GM18907 (cell line): ENCODE results near the gene KCNJ6.
"Not testable (repeated sequence)": the region's sequence is repeated elsewhere in the genome, so short reads cannot be mapped to it uniquely, and the experiment has no call there.

Source experiments
- ATAC-seq: cut with Tn5 transposase; IDR thresholded peaks from one replicate; pipeline ENCODE4 v1.9.1; 2021; ENCODE audit warnings: mild to moderate bottlenecking, moderate library complexity; ENCODE audit not compliant: unreplicated experiment

The KCNJ6 gene

DNA sequence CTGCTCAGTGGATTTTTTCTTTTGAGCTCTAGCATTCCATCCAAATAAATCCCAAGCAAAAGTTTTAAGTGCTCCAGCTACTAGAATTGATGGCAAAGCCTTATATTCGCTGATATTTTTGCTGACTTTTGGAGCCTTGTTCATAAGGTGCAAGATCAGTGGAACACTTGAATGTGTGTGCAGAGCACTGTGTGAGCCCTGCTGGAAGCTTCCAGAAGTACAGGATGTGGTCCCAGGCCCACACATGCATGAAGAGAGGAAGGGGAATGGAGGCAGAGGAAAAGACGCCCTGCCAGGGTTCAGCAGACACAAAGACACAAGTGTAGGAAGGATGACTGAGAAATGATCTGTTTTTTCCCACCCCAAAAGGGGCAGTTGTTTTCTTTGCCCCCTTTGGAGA lies 169.4 kb downstream of the KCNJ6 start:
- no peak for ATAC-seq

DNA sequence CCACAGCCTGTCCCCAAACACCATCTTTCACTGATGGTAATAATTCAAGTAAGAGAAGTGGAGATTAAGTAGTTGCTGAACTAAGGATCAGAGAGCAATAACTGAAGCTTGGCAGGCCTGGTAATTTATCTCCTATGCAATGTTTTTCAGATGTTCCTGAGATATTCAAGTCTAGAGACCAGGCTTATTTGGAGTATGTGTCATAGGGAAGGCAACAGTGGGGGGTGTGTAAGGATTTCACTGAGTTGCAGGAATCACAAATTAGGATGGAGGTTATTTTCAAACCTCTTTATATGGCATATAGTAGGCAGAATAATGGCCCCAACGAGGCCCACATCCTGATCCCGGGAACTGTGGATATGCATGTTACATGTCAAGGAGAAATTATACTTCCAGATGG lies 171.7 kb downstream of the KCNJ6 start:
- ATAC-seq: no peak

DNA sequence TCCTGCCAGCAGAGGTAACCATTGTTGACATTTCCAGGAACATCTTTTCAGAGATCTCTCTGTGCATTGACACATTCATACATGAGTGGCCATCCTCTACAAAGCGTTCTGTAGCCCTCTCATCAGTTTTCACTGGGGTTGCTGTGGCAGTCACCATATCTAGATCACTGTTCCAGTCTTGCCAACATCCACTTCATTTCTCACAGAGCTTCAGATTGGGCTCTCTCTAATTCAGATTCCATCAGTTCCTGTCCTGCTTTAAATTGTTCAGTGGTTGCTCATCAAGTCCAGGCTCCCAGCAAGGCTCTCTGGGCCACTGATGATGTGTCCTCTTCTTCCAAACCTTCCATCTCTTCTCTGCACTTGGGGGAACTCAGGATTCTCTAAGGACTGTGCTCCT lies 173.7 kb downstream of the KCNJ6 start:
- no peak for ATAC-seq

DNA sequence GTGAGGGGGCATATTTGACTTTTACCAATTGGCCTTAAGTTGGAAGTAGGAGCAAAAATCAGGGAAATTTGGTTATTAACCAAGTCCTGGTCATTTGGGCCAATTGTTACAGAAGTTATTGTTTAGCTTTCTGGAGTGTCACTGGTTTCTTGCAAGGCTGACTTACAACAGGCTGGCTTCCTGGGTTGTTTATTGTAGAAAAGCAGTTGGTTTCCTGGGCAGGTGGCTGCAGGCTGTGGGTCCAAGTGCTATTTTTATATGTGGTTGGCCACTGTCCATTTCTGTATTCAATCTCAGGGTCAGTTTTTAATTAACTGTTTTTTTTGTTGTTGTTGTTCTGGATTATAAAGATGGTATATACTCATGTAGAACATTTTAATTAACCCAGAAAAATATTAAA lies 174.1 kb downstream of the KCNJ6 start:
- ATAC-seq: peak; percentile 62

DNA sequence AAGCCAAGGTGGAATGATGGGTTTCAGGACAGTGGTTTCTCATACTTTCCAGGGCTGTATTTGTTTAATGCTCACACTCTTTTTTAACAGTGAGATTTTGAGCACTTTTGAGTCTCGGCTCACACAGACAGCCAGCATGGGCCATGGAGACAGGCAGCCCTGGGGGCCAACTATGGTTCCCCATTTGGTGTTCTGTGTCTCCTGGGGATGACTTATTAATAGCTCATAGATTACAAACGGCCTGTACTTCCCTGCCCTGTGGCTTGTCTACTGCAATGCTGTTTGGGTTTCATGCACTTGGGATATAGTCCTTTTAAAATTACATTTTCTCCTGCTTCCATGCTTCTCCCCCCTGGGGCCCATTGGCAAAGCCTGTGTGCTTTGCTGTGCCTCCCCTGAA lies 178.3 kb downstream of the KCNJ6 start:
- ATAC-seq: no peak

DNA sequence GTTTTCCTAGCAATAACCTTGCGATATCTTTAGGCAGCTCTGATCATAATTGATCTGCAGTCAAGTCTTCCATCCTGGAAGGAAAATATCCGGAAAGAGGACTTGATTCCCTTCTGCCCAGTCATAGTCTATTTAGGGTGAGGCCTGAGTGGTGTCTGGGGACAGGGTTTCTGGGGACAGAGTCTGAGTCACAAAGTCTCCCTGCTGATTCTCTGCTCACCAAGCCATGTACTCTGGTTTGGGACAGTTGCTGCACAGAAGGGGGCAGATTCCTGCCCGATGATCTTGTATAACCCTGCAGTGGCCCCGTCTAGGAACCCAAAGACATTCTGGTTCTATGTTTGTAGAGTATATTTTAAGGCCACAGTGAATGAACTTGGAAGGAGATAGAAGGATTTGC lies 178.8 kb downstream of the KCNJ6 start:
- no peak for ATAC-seq

DNA sequence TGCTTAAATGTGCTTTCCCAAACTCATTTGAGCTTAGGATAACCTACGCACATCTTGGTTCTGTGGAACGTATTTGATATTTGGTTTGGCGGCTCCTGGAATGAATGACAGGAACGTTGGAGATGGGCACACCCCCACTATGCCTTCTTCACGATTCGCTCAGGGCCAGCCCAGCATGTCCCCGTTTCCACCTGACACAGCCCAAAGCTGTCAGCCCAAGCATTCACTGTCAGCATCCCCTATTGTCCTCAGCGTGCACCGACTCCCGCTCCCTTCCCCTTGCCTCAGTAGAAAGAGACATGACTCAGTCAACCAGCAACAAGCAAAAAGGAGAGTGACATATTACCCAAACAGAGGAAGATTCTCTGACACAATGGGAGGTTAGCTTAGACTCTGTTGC lies 181.4 kb downstream of the KCNJ6 start:
- no peak for ATAC-seq

DNA sequence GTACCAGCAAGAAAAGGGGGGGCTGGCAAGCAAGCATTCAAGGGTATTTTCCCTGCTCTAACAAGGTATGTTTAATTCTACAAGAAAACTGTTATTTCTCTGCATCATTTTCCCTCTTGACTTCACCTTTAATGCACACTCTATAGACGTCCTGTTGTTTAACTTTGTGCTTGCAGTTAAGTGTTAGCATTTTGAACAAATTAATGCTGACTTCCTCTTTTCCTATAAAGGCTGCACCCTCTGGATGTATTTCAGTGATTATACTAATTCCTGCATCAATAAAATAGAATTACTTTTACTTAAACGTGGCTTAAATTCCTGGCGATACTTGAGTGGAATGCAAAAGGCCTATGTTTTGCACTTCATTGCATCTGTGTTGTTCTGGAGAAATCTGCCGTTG lies 183.3 kb downstream of the KCNJ6 start:
- no peak for ATAC-seq

DNA sequence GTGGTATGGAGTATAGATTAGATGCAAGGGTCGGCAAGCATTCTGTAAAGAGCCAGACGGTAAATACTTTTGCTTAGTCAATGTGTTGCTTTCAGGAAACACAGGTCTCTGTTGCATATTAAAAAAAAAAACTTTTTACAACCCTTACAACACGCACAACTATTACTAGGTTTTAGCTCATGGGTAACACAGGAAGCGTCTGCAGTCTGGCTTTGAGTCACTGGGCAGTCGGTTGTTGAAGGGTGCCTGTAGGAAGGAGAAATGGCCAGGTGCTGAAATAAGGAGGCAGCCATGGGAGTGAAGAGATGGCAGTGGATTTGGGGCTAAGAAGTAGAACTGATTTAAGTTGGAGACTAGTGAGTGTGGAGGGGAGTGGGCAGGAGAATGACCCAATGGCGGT lies 192.1 kb downstream of the KCNJ6 start:
- no peak for ATAC-seq

DNA sequence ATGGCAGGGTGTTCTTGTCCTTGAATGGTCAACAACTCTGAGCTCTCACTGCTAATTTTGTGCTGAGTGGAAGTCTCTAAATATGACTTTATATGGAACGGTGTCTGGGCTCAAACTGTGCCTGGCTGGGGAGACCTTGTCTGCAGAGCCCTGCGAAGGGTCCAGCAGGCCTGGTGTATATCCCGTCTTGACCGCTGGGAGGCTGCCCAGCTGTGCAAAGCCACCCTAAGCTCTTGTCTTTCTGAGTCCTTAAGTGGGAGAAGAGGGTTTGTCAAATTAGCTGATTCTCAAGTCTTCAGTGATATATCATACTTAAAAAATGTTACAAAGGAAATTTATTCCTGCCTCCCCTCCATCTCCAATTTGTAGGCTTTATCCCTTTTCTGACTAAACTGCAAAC lies 198.7 kb downstream of the KCNJ6 start:
- ATAC-seq: no peak

DNA sequence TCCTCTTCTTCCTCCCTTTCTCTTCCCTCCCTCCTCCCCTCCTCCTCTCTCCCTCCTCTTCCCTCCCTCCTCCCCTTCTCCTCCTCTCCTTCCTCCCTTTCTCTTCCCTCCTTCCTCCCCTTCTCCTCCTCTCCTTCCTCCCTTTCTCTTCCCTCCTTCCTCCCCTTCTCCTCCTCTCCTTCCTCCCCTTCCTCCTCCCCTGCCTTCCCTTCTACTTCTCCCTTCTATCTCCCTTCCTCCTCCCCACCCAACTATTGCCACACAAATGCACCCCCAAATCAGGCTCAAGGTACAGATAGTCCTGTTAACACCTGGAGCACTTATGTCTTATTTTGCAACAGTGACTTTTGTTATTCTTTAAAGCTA lies 203.7 kb downstream of the KCNJ6 start:
- ATAC-seq: not testable (repeated sequence)

DNA sequence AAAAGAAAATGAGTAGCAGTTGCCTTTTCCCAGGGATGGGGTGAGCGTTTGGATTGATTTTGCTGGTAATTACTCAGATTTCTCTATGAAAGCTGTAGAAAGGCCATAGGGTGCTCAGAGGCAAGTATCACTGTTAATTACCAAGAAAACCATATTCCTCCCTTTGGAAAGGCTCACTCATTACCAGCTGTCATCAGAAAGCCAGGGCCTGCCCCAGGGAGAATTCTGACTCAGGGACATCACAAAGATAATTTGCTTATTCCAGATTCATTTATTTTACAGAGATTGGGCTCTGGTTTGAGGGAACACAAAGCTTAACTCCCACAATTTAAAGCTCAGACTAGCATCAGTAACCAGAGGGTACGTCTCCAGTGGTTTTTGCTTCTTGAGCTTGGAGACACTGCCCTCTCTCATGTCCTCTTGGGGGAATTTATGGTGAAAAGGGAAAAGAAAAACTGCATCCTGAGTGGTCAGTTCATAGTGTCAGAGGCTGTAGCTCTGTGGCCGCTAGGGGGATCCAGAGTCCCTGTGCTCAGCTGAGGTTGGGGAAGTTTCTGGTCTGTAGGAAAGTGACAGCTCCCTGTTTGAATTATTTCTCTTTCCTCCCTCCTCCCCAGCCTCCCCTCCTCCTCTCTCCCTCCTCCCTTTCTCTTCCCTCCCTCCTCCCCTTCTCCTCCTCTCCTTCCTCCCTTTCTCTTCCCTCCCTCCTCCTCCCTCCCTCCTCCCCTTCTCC lies 204.3 kb downstream of the KCNJ6 start:
- no peak for ATAC-seq

DNA sequence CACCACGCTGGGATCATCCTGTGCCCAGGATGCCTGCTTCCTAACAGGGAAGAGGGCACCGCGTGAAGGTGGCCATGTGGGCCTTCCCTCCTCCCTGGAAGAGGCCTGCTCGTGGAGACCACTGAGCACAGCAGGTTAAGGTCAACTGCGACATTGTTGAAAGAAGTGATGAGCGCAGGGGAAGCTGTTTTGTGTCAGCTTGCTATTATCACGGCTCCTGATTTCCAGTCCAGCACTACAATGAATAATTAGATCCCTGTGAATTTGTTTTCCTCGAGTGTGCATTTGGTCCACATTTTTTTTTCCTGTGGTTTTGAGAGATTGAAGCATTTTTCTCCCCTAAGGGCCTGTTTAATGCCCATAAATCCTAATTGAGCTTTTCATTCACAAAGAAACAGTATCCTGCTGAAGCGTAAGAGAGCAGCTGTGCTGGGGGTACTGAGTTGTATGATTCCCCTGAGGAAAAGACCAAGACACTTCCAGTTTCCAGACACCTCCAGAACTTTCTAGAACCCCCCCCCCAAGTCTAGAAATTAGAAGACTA lies 204.9 kb downstream of the KCNJ6 start:
- ATAC-seq: no peak

DNA sequence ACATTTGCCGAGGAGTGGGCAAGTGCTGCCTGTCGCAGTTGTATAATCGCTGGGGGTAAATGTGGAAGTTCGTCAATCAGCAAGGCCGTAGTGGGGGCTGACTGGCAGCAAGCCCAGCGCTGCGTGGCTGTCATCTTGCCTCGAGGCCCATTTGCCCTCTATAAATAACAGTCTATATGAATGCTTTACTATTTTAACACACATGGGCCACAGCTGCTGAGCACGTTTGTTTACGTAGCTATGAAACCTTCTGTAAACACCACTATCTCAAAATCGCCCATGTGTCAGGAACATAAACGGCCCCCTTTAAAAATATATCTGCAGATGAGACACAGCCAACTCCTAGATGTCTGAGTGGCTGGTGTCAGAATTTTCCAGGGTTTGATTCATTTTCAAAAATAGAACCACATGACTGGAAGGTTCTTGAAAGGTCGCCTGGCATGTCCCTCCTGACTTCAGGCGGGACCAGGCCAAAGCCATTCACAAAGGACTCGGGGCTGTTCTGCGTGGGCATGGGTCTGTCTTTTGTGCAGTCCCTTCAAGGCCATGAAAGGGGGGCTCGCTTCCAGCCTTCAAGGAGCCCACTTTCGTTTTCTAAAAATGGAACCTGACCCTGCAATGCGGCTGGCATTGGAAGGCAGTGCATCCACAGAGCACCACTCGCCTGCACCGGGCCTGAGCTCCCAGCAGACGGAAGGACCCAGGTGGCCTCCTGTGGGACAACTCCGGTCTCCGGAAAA lies 205.5 kb downstream of the KCNJ6 start:
- no peak for ATAC-seq

DNA sequence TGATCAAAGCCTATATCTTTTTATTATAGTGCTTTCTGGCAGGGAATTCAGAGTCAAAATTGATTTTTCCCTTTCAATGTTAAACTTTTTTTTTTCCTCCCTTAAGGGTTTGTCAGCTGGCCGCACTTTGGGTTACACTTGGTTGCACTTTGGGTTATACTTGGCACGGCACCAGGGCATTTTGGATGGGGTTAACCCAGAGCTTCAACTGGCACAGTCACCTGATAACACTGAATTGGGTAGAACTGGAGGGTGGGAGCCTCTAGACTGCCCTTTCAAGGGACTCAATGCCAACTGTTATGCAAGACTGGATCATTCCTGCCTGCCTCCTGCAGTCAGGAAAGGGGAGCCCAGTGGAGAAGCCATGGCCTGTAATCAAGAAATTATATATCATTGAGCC lies 211.5 kb downstream of the KCNJ6 start:
- no peak for ATAC-seq

DNA sequence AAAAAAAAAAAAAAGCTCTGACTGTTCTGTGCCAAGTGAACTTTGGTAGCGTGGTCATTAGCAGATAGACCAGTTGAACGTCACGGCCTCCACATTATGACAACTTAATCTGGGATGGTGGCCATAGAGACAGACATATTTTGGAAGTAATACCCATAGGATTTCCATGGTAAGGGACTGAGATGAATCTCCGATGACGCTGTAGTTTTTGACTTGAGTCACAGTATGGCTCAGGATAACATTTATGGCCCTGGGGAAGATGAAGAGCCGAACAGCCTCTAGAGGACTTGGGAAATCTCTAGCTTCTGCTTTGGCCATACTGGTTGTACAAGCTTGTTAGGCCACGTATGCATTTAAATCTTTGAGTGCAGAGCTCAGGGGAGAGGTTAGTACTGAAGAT lies 214.0 kb downstream of the KCNJ6 start:
- ATAC-seq: no peak

DNA sequence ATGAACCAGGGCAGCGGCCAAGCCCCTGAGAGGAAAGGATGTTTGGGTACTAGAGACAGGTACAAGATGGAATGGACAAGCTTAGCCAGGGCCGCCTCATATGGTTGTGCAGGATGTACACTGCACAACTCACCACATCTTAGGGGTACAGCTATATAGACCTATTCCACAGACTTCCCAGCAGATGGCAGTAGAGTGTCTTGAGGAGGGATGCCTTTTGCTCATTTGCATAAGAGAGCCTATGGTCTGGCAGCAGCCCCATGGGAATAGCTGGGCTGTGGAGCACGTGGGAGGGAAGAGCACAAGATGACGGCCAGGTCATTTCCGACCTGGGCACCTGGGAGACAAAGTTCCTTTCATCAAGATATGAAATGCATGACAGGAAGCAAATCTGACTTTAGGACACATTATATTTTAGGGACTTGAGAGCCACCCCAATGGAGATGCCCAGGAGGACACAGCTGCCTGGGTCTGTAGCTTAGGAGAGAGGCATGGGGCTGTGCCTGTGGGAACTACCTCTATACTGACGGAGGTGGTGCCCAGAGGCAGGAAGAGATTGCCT lies 215.5 kb downstream of the KCNJ6 start:
- peak; percentile 91 for ATAC-seq

DNA sequence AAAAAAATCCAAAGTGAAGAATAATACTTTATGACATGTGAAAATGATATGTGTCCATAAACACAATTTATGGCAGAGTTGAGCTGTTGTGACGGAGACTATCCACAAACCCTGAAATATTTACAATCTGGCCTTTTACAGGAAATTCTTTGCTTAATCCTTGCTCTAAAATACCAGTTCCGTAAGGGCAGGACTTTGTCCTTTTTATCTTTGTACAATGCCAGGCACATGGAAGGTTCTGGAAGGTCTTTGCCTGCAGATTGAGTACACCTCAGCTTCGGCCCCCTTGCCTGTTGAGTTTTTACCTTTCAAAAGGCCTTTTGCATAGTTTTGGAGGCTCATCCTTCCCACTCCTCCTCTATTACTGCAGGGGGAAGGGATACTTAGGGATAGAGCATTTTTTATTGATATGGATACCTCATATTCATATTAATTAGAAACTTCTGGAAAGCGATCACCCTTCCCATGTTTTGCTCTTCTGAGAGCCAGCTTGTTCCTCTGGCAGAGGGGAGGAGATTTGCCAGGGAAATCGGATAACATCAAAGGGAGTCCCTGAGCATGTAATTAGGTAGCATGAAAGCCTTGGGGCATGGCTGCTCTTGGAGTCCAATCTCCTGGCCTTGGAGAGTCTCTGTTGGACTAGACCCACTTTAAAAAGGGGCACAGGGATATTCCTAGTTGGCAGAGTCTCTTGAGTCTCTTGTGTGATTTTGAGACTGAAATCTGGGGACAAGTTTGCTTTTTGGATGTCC lies 217.1 kb downstream of the KCNJ6 start:
- ATAC-seq: no peak

DNA sequence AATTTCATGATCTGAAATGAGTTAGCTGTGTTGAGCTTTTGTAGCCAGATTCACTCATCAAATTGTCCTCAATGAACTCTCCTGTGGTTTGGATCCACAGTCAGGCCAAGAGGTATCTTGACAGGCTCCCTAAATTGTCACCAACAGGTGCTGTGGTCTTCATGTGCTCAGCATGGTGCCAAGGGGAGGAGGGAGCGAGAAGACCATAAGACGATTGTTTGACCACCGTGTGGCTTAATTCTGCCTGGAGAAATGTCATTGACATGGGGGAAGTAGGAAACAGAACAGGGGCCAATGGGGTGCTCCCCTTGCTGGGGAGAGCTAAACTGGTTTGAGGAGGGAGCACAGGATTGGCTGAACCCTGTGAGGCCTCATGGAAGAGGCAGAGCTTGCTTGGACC lies 219.3 kb downstream of the KCNJ6 start:
- no peak for ATAC-seq

DNA sequence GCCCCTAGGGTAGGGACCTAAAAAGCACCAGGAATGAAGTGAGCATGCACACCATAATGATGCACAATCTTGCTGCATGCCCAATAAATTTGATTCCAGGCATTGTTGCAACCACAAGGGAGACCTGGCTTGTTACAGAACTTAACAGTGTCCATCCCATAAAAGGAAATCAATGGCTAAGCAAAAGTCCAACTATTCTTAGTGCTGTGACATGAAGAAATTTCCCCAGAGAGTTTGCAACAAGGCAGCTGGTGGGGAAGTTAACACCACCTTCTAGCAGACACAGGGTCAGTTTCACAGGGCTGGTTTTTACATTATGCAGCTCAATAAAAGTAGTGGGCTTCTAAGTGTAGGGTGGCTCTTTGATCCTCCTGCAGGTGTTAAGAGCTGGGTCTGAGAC lies 221.1 kb downstream of the KCNJ6 start:
- ATAC-seq: no peak

DNA sequence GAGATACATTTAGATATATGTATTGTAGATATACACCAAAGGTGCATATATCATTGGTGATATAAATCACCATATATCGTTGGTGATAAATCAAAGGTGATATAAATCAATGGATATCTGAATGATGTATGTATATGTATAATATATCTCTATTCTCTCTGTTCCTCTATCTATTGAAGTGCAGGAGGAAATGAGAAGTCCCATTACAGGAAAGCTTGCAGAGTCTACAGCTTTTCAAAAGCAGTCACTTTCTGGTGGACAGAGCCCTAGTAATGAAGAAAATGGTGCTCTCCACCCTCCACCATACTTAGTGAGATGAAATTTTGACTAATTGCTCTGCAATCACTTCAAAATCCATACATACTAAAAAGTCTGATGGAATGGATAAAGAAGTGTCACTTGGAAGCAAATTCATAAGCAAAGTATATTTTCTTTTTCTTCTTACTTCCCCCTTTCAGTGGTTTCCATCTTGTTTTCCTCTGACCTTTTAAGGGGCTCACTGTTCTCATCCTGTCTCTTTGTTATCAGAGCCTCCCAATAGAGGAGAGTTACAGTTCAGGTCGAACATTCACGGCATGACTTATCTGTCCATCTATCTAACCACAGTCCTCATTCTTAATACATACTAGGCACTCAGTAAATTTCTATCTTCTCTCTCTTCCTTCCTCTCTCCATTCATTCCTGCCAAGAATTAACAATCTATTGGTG lies 227.2 kb downstream of the KCNJ6 start:
- no peak for ATAC-seq
